ENCODE measurements around the gene TMEM69.

DNA sequence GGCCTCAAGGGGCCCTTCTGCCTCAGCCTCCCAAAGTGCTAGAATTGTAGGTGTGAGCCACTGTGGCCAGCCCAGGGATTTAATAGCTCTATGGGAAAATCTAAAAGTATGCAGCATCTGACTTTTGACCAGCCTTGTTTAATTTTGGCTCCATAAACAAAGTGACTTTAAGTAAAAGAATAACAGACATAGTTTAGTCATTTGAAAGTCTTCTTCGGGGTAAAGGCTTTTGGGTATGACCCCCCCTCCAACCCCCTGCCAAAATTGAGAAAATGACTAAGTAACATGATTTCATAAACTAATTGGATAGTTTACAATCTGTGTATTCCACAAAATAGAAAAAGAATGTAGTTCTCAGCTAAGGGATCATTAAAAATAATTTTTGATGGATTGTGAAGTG is 18.6 kb upstream of the TMEM69 start:
- TF ChIP-seq, protein P1, sequence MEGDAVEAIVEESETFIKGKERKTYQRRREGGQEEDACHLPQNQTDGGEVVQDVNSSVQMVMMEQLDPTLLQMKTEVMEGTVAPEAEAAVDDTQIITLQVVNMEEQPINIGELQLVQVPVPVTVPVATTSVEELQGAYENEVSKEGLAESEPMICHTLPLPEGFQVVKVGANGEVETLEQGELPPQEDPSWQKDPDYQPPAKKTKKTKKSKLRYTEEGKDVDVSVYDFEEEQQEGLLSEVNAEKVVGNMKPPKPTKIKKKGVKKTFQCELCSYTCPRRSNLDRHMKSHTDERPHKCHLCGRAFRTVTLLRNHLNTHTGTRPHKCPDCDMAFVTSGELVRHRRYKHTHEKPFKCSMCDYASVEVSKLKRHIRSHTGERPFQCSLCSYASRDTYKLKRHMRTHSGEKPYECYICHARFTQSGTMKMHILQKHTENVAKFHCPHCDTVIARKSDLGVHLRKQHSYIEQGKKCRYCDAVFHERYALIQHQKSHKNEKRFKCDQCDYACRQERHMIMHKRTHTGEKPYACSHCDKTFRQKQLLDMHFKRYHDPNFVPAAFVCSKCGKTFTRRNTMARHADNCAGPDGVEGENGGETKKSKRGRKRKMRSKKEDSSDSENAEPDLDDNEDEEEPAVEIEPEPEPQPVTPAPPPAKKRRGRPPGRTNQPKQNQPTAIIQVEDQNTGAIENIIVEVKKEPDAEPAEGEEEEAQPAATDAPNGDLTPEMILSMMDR (IDR thresholded peaks at IDR 0.05): no peak
- no peak for TF ChIP-seq POLR2A (IDR thresholded peaks at IDR 0.05)

All from esophagus squamous epithelium (tissue), 4 donors.